GM18870 (cell line): ENCODE measurements around the gene OBSL1.

Experiments
- ATAC-seq: cut with Tn5 transposase; IDR thresholded peaks from one replicate; pipeline ENCODE4 v1.9.1; 2021; ENCODE audit warnings: moderate library complexity; ENCODE audit not compliant: unreplicated experiment

OBSL1 gene

GRCh38 chr2:219516888-219517287 lies 54.5 kb downstream of the OBSL1 start:
- no peak for ATAC-seq

GRCh38 chr2:219515874-219516629 lies 55.3 kb downstream of the OBSL1 start:
- ATAC-seq: no peak

GRCh38 chr2:219514836-219515235 lies 56.5 kb downstream of the OBSL1 start:
- ATAC-seq: no peak

GRCh38 chr2:219514196-219514761 lies 57.1 kb downstream of the OBSL1 start, which contains the start of gene ASIC4:
ASIC4 (plus strand) TSS chr2:219514482; CDS start chr2:219514725, 243 bp downstream.
- ATAC-seq: no peak

GRCh38 chr2:219513787-219514186 lies 57.6 kb downstream of the OBSL1 start:
- no peak for ATAC-seq

GRCh38 chr2:219512524-219513216 lies 58.7 kb downstream of the OBSL1 start:
- ATAC-seq: no peak

GRCh38 chr2:219511547-219512325 lies 59.6 kb downstream of the OBSL1 start:
- ATAC-seq: no peak

- ATAC-seq: no peak
Observed at GRCh38 chr2:219510512-219511135, 60.7 kb downstream of the OBSL1 start.

GRCh38 chr2:219509780-219510511 lies 61.4 kb downstream of the OBSL1 start:
- no peak for ATAC-seq

- no peak for ATAC-seq
Observed at GRCh38 chr2:219508971-219509779, 62.2 kb downstream of the OBSL1 start.

- ATAC-seq: no peak
Observed at GRCh38 chr2:219508444-219508734, 63.0 kb downstream of the OBSL1 start.

GRCh38 chr2:219507581-219508443 lies 63.5 kb downstream of the OBSL1 start:
- no peak for ATAC-seq

GRCh38 chr2:219506802-219507526 lies 64.4 kb downstream of the OBSL1 start:
- no peak for ATAC-seq

- no peak for ATAC-seq
Observed at GRCh38 chr2:219506153-219506801, 65.1 kb downstream of the OBSL1 start.

GRCh38 chr2:219505585-219505984 lies 65.8 kb downstream of the OBSL1 start:
- no peak for ATAC-seq

- no peak for ATAC-seq
Observed at GRCh38 chr2:219502618-219503017, 68.7 kb downstream of the OBSL1 start.

- no peak for ATAC-seq
Observed at GRCh38 chr2:219501849-219502248, 69.5 kb downstream of the OBSL1 start.
